ENCODE data around the gene PUS1.
"Not testable (repeated sequence)": the region's sequence is repeated elsewhere in the genome, so short reads cannot be mapped to it uniquely, and the experiment has no call there.

PUS1 gene

DNA sequence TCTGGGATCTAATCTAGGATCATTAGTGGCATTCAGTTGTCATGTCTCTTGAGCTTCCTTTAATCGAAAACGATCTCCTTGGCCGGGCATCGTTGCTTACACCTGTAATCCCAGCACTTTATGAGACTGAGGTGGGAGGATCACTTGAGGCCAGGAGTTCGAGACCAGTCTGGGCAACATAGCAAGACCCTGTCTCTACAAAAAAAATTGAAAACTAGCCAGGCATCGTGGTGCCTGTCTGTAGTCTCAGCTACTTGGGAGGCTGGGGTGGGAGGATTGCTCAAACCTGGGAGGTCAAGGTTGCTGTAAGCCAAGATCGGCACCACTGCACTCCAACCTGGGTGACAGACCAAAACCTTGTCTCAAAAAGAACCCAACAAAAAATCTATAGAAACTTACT, 9.0 kb downstream of the PUS1 start:
- no peak for DNase-seq (ENCODE audit: low spot score)

DNA sequence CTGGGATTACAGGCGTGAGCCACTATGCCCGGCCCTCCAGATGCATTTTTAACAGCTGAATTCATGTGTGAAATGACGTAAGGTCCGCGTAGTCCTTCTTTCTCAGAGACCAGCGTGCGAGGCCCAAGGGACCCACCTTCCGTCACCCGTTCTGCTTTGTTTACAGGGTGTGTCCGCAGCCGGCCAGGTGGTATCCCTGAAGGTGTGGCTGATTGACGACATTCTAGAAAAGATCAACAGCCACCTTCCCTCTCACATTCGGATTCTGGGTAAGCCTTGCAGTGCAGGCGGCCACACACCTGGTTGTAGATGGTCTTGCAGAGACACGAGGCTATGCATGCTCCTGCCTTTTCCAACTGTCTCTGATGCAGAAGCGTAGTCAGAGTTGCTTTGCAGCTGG, 9.9 kb downstream of the PUS1 start:
- no peak for DNase-seq (ENCODE audit: low spot score)

DNA sequence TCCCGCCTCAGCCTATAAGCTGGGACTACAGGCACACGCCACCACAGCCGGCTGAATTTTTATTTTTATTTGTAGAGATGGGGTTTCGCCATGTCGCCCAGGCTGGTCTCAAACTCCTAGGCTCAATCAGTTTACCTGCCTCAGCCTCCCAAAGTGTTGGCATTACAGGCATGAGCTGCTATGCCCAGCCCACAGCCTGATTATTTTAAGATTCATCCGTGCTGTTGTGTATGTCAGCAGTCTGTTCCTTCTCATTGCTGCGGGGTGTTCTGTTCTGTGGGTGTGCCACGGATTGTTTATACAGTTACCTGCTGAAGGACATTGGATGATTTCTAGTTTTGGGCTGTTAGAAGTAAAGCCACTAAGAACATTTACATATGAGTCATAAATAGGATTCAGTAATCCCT, 11.1 kb downstream of the PUS1 start:
- no peak for DNase-seq (ENCODE audit: low spot score)

DNA sequence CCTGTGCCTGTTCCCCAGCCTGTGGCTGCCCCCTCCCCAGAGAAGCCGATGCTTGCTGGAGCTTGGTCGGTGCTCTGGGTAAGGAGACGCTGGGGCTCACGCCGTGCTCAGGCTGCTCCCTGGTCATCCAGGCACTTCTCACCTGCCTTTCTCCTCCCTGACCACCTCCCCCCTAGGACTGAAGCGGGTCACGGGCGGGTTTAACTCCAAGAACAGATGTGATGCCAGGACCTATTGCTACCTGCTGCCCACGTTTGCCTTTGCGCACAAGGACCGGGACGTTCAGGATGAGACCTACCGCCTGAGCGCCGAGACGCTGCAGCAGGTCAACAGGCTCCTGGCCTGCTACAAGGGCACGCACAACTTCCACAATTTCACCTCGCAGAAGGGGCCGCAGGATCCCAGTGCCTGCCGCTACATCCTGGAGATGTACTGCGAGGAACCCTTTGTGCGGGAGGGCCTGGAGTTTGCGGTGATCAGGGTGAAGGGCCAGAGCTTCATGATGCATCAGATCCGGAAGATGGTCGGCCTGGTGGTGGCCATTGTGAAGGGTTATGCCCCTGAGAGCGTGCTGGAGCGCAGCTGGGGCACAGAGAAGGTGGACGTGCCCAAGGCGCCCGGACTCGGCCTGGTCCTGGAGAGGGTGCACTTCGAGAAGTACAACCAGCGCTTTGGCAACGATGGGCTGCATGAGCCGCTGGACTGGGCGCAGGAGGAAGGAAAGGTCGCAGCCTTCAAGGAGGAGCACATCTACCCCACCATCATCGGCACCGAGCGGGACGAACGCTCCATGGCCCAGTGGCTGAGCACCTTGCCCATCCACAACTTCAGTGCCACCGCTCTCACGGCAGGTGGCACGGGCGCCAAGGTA, 12.3 kb downstream of the PUS1 start:
- DNase-seq (ENCODE audit: low spot score) = no peak

DNA sequence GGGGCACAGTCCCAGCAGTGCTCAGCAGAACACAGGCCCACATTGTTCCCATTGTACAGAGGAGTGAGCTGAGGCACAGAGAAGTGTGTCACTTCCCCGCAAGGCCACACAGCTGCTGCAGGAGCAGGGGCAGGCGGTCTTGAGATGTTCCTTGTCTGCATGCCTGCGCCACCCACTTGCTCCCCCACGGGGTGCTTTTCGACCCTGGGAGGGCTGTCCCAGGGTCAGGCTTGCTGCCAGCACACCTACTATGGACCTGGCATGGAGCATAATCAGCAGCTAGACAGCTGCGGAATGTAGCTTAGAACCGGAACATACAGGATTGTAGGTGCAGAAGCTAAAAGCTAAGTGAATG, 12.9 kb downstream of the PUS1 start:
- no peak for DNase-seq (ENCODE audit: low spot score)

DNA sequence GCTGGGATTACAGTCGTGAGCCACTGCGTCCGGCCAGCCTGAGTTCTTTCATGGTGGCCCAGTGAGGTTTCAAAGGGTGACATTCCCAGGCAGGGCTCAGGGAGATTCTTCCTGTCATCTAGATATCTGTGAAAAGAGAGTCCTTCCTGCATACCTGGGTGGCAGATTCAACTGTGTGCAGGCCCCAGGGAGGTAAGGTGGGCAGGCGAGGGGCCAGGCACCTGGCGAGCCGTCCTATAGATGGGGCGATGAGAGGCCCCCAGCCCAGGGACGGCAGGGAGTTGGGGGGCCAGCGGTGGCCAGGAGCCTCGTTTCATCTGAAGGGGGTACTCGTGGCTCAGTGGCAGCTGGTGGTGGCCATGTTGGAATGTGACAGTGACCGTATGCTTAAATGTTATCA, 13.6 kb downstream of the PUS1 start:
- no peak for DNase-seq (ENCODE audit: low spot score)

DNA sequence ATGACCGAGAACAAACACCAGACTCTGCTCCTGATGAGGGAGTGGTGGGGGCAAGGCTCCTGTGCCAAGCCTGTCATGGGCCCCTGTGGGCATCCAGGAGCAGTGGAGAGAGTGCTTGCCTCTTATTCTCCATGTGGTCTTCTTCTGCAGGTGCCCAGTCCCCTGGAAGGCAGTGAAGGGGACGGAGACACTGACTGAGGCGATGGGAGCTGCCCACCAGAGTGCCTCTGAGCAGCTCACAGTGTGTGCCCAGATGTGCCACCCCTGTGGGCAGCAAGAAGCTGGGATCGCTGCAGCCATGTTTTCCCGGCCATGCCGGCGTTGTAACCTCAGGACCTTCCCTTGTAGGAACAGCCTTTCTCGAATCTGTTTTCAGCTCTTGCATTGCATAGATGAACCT, 14.3 kb downstream of the PUS1 start:
- no peak for DNase-seq (ENCODE audit: low spot score)

DNA sequence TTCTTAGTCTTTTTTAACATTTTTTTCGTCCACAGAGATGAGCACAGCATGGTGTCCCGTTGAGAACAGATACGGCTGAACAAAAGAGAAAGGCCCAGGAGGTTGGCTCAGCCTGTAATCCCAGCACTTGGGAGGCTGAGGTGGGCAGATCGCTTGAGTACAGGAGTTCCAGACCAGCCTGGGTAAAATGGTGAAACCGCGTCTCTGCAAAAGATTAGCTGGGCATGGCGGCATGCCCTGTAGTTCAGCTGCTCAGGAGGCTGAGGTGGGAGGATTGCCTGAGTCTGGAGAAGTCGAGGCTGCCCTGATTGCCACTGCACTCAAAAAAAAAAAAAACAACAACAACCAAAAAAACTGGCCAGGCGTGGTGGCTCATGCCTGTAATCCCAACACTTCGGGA, 14.8 kb downstream of the PUS1 start:
- DNase-seq (ENCODE audit: low spot score) = no peak

DNA sequence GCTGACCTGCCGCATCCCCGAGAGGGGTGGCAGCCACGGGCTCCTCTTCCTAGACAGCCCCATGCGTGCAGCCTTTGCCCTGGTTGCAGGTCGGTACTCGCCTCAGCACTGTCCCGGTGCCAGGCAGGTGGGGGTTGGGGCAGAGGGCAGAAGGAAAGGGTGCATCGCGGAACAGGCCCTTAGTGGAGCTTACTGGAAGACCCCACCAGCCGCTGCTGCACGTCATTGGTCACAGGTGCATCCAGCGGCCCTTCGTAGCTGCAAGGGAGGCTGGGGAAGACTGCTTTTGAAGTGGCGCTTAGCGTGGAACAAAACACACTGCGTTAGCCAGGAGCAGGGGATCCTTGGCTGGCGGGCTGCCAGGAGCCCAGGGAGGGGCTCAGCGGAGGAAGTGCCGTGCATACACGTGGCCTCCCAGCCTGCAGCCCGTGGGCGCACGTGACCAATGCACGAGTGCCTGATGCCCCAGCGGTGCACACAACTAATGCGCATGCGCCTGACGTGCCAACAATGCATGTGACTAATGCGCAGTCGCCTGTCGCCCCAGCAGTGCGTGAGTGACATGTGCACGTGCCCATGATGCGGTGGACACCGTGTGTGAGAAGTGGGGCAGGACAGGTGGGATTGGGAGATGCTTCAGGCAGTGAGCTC, 15.7 kb downstream of the PUS1 start:
- no peak for DNase-seq (ENCODE audit: low spot score)

DNA sequence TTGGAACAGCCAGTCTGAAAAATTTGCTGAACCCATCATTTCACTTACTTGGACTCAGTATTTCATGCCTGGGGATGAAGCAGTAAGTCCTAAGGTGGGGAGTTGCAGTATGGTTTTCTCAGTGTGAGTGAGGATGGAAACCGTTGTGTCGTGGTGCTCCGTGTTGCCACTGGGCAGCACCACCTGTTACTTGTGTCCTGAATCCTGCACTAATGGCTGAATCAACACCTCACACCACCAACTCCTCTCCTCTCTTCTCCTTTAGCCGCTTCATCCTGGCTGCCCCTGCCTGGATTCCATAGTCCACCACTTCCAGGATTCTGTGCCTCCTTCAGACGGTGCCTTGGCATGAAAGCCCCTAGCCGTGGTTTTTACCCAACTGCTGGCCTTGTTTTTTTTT, 17.7 kb downstream of the PUS1 start:
- DNase-seq (ENCODE audit: low spot score) = no peak

DNA sequence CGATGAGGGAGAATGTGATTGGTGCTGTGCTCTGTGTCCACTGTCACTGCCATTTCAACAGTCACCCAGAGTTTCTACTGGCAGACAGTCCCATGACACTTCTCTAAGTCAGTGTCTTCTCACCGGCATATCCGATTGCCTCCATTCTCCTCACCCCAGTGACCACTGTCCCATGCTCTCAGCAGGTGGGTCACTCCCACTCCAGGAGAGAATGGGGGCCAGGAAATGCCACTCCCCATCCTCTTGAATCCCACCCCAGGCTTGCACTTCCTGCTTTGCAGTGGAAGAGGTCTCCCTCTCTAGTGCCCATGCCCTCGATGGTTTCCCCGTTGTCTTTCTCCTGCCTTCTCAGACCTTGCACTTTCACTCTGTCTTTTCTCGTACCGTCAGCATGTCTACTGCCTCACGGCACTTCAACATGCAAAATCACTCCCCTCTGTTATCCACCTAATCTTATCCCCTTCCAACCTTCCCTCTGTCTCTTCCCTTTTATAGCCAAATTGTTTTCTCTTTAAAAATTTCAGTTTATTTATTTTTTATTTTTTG, 18.5 kb downstream of the PUS1 start:
- DNase-seq (ENCODE audit: low spot score) = no peak

DNA sequence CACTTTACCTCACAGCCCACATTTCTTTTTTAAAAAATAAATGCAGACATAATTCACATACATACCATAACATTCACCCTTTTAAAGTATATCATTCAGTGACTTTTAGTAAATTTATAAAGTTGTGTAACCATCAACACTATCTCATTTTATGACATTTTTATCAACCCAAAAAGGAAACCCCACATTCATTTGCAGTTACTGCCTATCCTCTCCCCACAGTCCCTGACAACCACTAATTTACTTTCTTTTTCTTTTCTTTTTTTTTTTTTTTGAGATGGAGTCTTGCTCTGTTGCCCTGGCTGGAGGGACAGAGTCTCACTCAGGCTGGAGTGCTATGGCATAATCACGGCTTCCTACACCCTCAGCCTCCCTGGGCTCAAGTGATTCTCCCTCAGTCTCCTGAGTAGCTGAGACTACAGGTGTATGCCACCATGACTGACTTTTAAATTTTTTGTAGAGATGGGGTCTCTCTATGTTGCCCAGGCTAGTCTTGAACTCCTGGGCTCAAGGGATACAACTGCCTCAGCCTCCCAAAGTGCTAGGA, 19.2 kb downstream of the PUS1 start:
- DNase-seq (ENCODE audit: low spot score) = no peak

DNA sequence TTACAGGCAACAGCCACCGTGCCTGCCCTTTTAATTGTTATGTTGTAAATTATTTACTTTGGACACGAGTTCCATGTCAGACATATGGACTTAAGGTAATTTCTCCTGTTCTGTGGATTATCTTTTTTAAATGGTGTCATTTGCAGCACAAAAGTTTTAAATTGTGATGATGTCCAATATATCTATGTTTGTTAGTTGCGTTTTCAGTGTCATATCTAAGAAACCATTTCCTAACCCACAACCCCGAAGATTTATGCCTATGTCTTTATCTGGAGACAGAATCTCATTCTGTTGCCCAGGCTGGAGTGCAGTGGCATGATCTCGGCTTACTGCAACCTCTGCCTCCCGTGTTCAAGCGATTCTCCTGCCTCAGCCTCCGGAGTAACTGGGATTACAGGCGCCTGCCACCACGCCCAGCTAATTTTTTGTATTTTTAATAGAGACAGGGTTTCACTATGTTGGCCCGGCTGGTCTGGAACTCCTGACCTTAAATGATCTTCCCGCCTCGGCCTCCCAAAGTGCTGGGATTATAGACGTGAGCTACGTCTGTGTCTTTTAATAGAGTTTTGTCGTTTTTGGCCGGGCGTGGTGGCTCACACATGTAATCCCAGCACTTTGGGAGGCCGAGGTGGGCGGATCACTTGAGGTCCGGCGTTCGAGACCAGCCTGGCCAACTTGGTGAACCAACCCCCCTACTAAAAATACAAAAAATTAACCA, 19.8 kb downstream of the PUS1 start:
- not testable (repeated sequence) for DNase-seq (ENCODE audit: low spot score)

DNA sequence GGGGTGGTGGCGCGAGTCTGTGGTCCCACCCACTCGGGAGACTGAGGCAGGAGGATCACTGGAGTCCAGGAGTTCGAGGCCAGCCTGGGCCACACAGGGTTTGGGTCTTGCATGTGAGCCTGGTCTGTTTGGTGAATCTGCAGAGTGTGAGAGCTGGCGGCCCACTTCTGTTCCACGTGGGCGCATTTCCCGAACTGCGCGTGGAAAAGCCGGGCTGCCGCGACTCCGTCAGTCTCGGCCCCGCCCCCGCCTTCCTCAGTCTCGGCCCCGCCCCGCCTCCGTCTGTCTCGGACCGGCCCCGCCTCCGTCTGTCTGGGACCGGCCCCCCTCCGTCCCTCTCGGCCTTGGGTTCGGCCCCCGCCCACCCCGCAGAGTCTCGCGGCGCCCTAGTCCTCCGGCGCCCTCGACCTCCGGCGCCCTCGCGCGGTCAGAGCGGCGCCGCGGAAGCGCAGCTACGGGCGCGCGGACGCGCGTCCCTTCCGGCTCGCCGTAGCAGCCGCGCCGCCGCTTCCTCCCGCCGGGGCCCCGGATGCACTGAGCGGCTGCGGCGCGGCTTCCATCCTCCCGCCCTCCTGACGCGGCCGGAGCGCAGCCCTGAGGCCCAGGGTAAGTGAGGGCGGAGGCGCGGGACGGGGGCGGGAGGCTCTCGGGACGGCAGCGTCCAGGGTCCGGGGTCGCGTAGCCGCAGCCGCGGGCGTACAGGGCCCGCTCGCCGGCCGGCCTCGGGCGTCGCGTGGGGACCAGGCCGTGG, 20.5 kb downstream of the PUS1 start, which contains the start of gene EP400:
Gene EP400, plus strand, starts transcription at position 512 of the 751 bp plus-strand sequence. CDS start 10,678 bp downstream, outside the sequence.
- peak; percentile 80 for DNase-seq (ENCODE audit: low spot score)

DNA sequence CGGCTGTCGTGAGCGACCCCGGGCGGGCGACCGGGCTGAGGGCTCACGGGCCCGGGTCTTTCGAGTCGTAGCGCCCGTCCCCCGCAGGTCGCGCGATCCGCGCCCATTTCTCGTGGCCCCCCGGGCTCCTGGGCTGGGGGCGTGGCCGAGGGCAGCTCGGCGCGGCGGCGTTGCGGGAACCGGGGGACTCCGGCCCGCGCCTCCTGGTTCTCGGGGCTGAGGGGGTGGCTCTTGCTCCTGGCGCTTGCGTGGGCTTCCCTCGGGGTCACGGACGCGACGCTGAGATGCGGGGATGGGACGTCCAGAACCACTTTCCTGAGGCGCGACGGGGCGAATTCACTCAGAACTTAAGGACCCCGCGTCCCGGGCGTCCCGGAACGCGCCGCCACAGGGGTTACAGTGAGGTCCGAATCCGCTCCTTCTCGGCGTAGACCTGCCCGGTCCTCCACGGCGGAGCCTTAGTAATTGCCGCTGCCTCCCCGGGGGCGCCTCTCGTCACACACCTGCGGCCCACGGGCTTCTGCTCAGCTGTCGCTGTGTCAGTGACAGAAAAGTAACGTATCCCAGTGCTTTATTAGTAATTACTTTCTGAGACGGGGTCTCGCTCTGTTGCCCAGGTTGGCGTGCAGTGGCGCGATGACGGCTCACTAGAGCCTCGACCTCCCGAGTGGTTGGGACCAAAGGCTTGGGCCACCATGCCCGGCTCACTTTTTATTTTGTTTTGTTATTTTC, 21.3 kb downstream of the PUS1 start:
- DNase-seq (ENCODE audit: low spot score) = peak; percentile 30

DNA sequence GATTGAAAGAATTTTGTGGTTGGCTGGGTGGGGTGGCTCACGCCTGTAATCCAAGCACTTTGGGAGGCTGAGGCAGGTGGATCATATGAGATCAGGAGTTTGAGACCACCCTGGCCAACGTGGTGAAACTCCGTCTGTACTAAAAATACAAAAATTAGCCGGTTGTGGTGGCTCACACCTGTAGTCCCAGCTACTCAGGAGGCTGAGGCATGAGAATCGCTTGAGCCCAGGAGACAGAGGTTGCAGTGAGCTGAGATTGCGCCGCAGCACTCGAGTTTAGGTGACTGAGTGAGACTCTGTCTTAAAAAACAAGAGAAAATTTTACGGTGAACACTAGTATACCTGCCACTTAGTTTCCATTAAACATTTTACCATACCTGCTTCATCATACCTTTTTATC, 24.7 kb downstream of the PUS1 start:
- DNase-seq (ENCODE audit: low spot score) = not testable (repeated sequence)

DNA sequence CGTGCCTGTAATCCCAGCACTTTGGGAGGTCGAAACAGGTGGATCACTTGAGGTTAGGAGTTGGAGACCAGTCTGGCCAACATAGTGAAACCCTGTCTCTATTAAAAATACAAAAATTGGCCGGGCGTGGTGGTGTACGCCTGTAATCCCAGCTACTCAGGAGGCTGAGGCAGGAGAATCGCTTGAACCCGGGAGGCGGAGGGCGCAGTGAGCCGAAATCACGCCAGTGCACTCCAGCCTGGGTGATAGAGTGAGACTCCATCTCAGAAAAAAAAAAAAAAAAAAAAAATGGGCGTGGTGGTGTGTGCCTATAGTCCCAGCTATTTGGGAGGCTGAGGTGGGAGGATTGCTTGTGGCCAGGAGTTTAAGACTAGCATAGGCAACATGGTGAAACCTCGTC, 25.4 kb downstream of the PUS1 start:
- not testable (repeated sequence) for DNase-seq (ENCODE audit: low spot score)

DNA sequence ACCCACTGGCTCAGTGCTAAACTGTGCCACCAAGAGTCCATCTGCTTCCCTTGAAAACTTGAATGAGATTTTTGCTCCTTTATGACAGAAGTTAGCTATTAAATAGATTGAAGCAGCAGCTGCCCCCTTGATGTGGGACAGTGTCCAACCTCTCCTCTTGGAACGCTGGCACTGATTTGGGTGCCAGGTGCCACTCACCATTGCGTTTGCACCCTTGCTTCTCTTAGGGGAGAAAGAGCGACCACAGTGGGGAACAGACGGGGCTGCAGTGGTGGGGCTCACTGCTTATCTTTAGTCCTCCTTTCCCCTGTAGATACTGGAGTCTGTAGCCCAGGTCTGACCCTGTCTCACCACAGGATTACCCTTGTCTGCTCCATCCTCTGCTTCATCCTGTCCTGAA, 30.0 kb downstream of the PUS1 start:
- DNase-seq (ENCODE audit: low spot score) = no peak

DNA sequence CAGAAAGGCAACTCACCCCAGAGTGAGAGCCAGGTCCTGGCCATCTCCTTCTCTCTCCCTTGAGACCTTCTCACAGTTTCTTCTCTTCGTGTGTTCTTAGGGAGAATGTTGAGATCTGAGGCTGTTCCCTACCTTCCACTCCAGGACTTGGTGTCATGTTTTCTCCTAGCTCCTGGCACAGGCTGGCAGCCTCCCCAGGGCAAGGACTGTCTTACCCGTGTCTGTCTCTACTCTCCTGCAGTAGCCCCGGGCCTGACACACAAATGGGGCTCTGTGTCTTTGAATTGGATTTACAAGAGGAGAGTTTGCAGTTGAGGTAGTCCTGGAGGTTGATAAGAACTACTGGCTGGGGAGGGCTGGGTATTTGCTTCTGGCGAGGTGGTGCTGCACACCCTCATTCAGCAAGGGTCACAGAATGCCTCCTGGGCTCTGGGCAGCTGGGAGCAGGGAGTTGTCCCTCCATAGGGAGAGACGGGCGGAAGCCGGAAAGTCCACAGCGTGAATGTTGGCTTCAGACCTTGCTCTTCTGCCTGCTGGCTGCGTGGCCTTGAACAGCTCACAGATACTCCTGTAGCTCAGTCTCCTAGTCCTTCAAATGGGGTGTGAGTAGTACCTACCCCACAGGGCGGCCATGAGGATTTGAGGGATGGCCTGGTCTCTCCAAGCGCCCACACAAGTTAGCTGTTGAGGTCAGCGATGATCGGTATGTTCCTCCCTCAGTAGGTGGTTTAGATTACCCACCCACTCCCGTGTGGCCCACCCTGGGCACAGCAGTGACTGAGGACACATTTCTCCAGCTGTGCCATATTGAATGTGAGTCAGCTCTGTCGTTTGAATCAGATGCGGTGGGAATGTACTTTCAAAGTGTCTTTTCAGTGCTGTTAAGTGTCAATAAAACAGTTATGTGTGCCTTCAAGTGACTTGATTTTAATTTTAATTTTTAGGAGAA, 30.8 kb downstream of the PUS1 start:
- DNase-seq (ENCODE audit: low spot score) = no peak
